B cell (primary cell): ENCODE data around the gene IFIT1B. TPM values are rescaled to one million over a fixed set of nuclear protein-coding genes. Genes with fewer than 3 reads are reported as not detected.

ENCODE experiments used
- ATAC-seq: fragments of 200-7000 bp; cut with Tn5 transposase; one replicate; pipeline ENCODE4 v1.10.0; 2021; ENCODE audit warnings: low read depth, mild to moderate bottlenecking, moderate number of reproducible peaks, moderate library complexity
- CTCF ChIA-PET: fragments of 350-600 bp; sonication (Branson Sonifier 250); formaldehyde crosslinking; loops from one replicate; lab custom pipeline; 2021; ENCODE audit warnings: antibody characterized with exemption, inconsistent platforms; lab: Charles Lee
- POLR2A ChIA-PET: fragments of 350-600 bp; sonication (Branson Sonifier 250); formaldehyde crosslinking; loops from one replicate; lab custom pipeline; 2021; ENCODE audit warnings: antibody characterized with exemption; lab: Charles Lee
- DNase-seq: peaks from one replicate; pipeline ENCODE4 v3.0.0; 2013
- H2AFZ ChIP-seq: 2 replicates; pipeline ENCODE4 v1.6.1; 2012; ENCODE audit warnings: mild to moderate bottlenecking, low read depth, low read length; ENCODE audit not compliant: insufficient read depth, poor library complexity, severe bottlenecking
- H3K27ac ChIP-seq, 2 donors: 1 replicate in 1 of 2; 2 replicates in 1 of 2; pipeline ENCODE4 v1.5.1; 2012 to 2013; ENCODE audit warnings: low read length in 2 of 2, mild to moderate bottlenecking in 2 of 2, moderate library complexity in 1 of 2
- H3K27me3 ChIP-seq, 4 experiments: fragments of 200-600 bp in 1 of 4; sonication (generic) in 1 of 4; replicated peaks in 1 of 4; 1 replicate in 2 of 4; 2 replicates in 2 of 4; pipeline versions ENCODE4 v1.6.1 to v1.7.0; 2013 to 2016; ENCODE audit warnings: low read length in 3 of 4, mild to moderate bottlenecking in 2 of 4, mixed read lengths in 1 of 4, moderate library complexity in 1 of 4; ENCODE audit not compliant: insufficient read depth in 4 of 4, control insufficient read depth in 3 of 4; ENCODE audit errors: control extremely low read depth in 1 of 4
- H3K36me3 ChIP-seq, 2 experiments: replicated peaks in 1 of 2; 1 replicate in 1 of 2; 2 replicates in 1 of 2; pipeline versions ENCODE4 v1.6.1 to v1.7.1; 2013; ENCODE audit warnings: low read length in 1 of 2; ENCODE audit not compliant: insufficient read depth in 2 of 2, control insufficient read depth in 1 of 2; ENCODE audit errors: control extremely low read depth in 1 of 2, extremely low read depth in 1 of 2
- H3K4me1 ChIP-seq, 2 donors: fragments of 200-600 bp in 1 of 2; sonication (generic) in 1 of 2; 1 replicate in 1 of 2; 2 replicates in 1 of 2; pipeline versions ENCODE4 v1.5.1 to v1.6.1; 2013 to 2017; ENCODE audit warnings: low read length in 2 of 2; ENCODE audit not compliant: control insufficient read depth in 2 of 2, insufficient read depth in 2 of 2
- H3K4me2 ChIP-seq: replicated peaks from 2 replicates; pipeline ENCODE3; 2012; ENCODE audit warnings: mild to moderate bottlenecking, low read depth, low read length; ENCODE audit not compliant: poor library complexity, severe bottlenecking
- H3K4me3 ChIP-seq, 5 experiments: fragments of 200-600 bp in 1 of 5; sonication (generic) in 1 of 5; 1 replicate in 3 of 5; 2 replicates in 2 of 5; pipeline versions ENCODE4 v1.5.1 to v1.7.0; 2011 to 2016; ENCODE audit warnings: low read length in 4 of 5, mild to moderate bottlenecking in 4 of 5, low read depth in 2 of 5, control low read depth in 1 of 5, moderate library complexity in 1 of 5; ENCODE audit not compliant: insufficient read depth in 1 of 5; ENCODE audit errors: control extremely low read depth in 1 of 5, extremely low read depth in 1 of 5
- H3K79me2 ChIP-seq: fragments of 200-600 bp; sonication (generic); one replicate; pipeline ENCODE4 v1.6.0; 2016; ENCODE audit warnings: low read length; ENCODE audit not compliant: control insufficient read depth, insufficient read depth
- H3K9ac ChIP-seq: fragments of 200-600 bp; sonication (generic); 2 replicates; pipeline ENCODE4 v1.6.1; 2017; ENCODE audit warnings: mild to moderate bottlenecking, low read length, moderate library complexity
- H3K9me3 ChIP-seq, 3 donors: one replicate each; pipeline versions ENCODE4 v1.6.1 to v1.7.1; 2013; ENCODE audit warnings: low read length in 2 of 3; ENCODE audit not compliant: control insufficient read depth in 2 of 3, insufficient read depth in 1 of 3; ENCODE audit errors: control extremely low read depth in 1 of 3
- H4K20me1 ChIP-seq: 2 replicates; pipeline ENCODE4 v1.6.0; 2012; ENCODE audit warnings: mild to moderate bottlenecking, low read length; ENCODE audit not compliant: insufficient read depth, control insufficient read depth, poor library complexity, severe bottlenecking
- H3K27ac Mint-ChIP-seq: one replicate; pipeline ENCODE4 v1.8.0; 2021; ENCODE audit warnings: mixed read lengths
- H3K27me3 Mint-ChIP-seq: one replicate; pipeline ENCODE4 v1.8.0; 2021; ENCODE audit warnings: mixed read lengths
- H3K4me1 Mint-ChIP-seq: one replicate; pipeline ENCODE4 v1.8.0; 2021; ENCODE audit warnings: mixed read lengths
- H3K4me3 Mint-ChIP-seq: one replicate; pipeline ENCODE4 v1.8.0; 2021; ENCODE audit warnings: mixed read lengths
- H3K9me3 Mint-ChIP-seq: one replicate; pipeline ENCODE4 v1.8.0; 2022; ENCODE audit warnings: mixed read lengths; ENCODE audit not compliant: insufficient read depth
- EZH2 ChIP-seq: IDR thresholded peaks from 2 replicates; pipeline ENCODE4 v1.6.1; 2012; ENCODE audit warnings: borderline replicate concordance, low read depth, mild to moderate bottlenecking, moderate library complexity, low read length; ENCODE audit not compliant: insufficient read depth, poor library complexity, severe bottlenecking
- WGBS: methylation state at CpG from one replicate; pipeline ENCODE4 v1.1.5; 2013; ENCODE audit warnings: missing lambda C conversion rate; ENCODE audit not compliant: insufficient coverage; 5-methylcytosine and 5-hydroxymethylcytosine counted together
- intact Hi-C: fragments of 100-400 bp; cut with micrococcal nuclease; formaldehyde crosslinking; loops from one replicate; pipeline ENCODE4 v1.10.0; 2022
- polyA plus RNA-seq: library from polyadenylated mRNA; depleted of rRNA; stranded (reverse); fragments of >200 nt; gene quantifications from 2 replicates; pipeline ENCODE4 v1.2.3, GENCODE V29; 2012
- total RNA-seq, 2 donors: library from RNA; stranded (reverse); fragments of 120-200 nt in 1 of 2; gene quantifications; 1 replicate in 1 of 2; 2 replicates in 1 of 2; pipeline versions ENCODE4 v1.2.3 to v1.2.4, GENCODE V29; 2013 to 2022
- TF ChIP-seq, protein P1 (sequence below): fragments of 200-600 bp; IDR thresholded peaks from one replicate; pipeline ENCODE4 v1.8.0; 2022; ENCODE audit warnings: antibody characterized with exemption, mild to moderate bottlenecking

IFIT1B gene
- total and polyA plus RNA-seq, 2 donors (not counting 1 experiment from before 2014, with no cell fraction given) = not detected

GRCh38 chr10:89336241-89336640 is 41.6 kb upstream of the IFIT1B start:
- no peak overlapping the region for H3K4me3 ChIP-seq
- WGBS = no CpG with 5 or more reads among the region's 3 CpGs
- Mint-ChIP-seq H3K4me3 (no peak overlapping the region), H3K4me1 (peaks cover 32% of the 10 kb centered on the region), H3K27ac (no peak overlapping the region), H3K9me3 (no peaks in the 10 kb centered on the region), H3K27me3 (no peaks in the 10 kb centered on the region)
- H3K4me1 ChIP-seq = peaks cover 25 to 38% of the 10 kb centered on the region in 2 donors
- no peak overlapping the region for H2AFZ ChIP-seq
- H3K4me2 ChIP-seq = no peak overlapping the region
- DNase-seq (no peak), ATAC-seq (no peak)
- no peaks in the 10 kb centered on the region for H4K20me1 ChIP-seq
- H3K9me3 ChIP-seq = no peaks in the 10 kb centered on the region
- ChIA-PET POLR2A (no interaction called here), CTCF (no interaction called here)
- no peak overlapping the region for H3K27ac ChIP-seq
- H3K79me2 ChIP-seq = peaks cover 27% of the 10 kb centered on the region
- TF ChIP-seq, protein P1, sequence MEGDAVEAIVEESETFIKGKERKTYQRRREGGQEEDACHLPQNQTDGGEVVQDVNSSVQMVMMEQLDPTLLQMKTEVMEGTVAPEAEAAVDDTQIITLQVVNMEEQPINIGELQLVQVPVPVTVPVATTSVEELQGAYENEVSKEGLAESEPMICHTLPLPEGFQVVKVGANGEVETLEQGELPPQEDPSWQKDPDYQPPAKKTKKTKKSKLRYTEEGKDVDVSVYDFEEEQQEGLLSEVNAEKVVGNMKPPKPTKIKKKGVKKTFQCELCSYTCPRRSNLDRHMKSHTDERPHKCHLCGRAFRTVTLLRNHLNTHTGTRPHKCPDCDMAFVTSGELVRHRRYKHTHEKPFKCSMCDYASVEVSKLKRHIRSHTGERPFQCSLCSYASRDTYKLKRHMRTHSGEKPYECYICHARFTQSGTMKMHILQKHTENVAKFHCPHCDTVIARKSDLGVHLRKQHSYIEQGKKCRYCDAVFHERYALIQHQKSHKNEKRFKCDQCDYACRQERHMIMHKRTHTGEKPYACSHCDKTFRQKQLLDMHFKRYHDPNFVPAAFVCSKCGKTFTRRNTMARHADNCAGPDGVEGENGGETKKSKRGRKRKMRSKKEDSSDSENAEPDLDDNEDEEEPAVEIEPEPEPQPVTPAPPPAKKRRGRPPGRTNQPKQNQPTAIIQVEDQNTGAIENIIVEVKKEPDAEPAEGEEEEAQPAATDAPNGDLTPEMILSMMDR = no peak
- TF ChIP-seq EZH2 = no peak
- H3K36me3 ChIP-seq = peaks cover 0 to 19% of the 10 kb centered on the region in 2 experiments
- no peak overlapping the region for H3K9ac ChIP-seq
- no peaks in the 10 kb centered on the region for H3K27me3 ChIP-seq
- intact Hi-C loops = no loop called here

GRCh38 chr10:89337484-89337883 is 40.4 kb upstream of the IFIT1B start:
- H3K36me3 ChIP-seq = peaks cover 0 to 19% of the 10 kb centered on the region in 2 experiments
- no peak overlapping the region for H3K9ac ChIP-seq
- ATAC-seq = no peak
- H3K4me3 ChIP-seq = no peak overlapping the region
- H3K27me3 ChIP-seq = no peaks in the 10 kb centered on the region
- H4K20me1 ChIP-seq = no peaks in the 10 kb centered on the region
- DNase-seq = no peak
- Mint-ChIP-seq H3K9me3 (no peaks in the 10 kb centered on the region), H3K4me3 (no peak overlapping the region), H3K27me3 (no peaks in the 10 kb centered on the region), H3K27ac (no peak overlapping the region), H3K4me1 (peaks cover 21% of the 10 kb centered on the region)
- H2AFZ ChIP-seq = no peak overlapping the region
- no peaks in the 10 kb centered on the region for H3K9me3 ChIP-seq
- no peak overlapping the region for H3K27ac ChIP-seq
- H3K4me1 ChIP-seq = peaks cover 18 to 26% of the 10 kb centered on the region in 2 donors
- CTCF ChIA-PET = interaction anchor here (1.6 kb wide), 1 partner anchor 32 kb away, joined by 3 read pairs; no protein-coding TSS in a partner anchor
- POLR2A ChIA-PET = no interaction called here
- intact Hi-C loops = no loop called here
- 86% methylated on average over 2 of the region's 6 CpGs for WGBS
- H3K4me2 ChIP-seq = no peak overlapping the region
- peaks cover 27% of the 10 kb centered on the region for H3K79me2 ChIP-seq
- TF ChIP-seq, protein P1 = no peak
- TF ChIP-seq EZH2 = no peak
